Stimulated activated naive CD4-positive, alpha-beta T cell treated with Interleukin-2 at 50 U/mL for 16 hours (primary cell): Measurements from ENCODE around the gene DYRK3.
"Not testable (repeated sequence)": the region's sequence is repeated elsewhere in the genome, so short reads cannot be mapped to it uniquely, and the experiment has no call there.

Experiments used
- DNase-seq: peaks from one replicate; lab custom pipeline; 2025; lab: John Stamatoyannopoulos, UW

Gene DYRK3

DNA sequence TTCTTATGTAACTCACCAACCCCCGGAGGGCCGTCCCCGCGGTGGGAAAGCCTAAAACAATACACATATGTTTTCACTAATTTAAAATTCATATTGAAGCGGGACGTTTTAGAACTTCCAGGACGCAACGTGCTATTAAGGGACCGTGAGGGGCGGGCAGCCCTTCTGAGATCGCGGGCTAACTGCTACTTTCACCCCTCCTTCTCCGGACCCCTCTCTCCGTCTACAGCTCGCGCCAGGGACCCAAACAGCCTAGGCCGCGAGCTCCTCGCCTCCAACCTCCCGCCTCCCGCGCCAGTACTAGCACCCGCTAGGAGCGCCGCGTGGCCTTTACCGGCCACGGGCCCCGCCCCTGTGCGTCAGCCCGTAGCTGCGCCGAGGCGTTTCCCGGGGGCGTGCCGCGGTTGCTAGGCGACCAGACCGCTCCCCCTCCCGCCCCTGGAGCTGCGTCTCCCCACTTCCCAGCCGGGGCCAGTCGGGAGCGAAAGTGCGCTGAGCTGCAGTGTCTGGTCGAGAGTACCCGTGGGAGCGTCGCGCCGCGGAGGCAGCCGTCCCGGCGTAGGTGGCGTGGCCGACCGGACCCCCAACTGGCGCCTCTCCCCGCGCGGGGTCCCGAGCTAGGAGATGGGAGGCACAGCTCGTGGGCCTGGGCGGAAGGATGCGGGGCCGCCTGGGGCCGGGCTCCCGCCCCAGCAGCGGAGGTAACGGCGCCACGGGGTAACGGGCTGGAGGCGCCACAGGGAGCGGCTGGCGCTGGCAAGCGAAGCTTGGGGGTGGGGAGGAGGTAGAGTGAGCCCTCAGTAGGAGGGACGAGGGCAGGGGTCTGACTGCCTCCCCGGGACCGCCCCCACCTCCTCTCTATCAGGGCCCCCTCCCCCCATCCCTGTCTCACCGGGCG lies at the start of gene DYRK3:
TSS of gene DYRK3 (plus strand) at position 457 of the 898 bp plus-strand sequence. CDS start at position 625, 168 bp downstream.
- DNase-seq: peak; percentile 89

DNA sequence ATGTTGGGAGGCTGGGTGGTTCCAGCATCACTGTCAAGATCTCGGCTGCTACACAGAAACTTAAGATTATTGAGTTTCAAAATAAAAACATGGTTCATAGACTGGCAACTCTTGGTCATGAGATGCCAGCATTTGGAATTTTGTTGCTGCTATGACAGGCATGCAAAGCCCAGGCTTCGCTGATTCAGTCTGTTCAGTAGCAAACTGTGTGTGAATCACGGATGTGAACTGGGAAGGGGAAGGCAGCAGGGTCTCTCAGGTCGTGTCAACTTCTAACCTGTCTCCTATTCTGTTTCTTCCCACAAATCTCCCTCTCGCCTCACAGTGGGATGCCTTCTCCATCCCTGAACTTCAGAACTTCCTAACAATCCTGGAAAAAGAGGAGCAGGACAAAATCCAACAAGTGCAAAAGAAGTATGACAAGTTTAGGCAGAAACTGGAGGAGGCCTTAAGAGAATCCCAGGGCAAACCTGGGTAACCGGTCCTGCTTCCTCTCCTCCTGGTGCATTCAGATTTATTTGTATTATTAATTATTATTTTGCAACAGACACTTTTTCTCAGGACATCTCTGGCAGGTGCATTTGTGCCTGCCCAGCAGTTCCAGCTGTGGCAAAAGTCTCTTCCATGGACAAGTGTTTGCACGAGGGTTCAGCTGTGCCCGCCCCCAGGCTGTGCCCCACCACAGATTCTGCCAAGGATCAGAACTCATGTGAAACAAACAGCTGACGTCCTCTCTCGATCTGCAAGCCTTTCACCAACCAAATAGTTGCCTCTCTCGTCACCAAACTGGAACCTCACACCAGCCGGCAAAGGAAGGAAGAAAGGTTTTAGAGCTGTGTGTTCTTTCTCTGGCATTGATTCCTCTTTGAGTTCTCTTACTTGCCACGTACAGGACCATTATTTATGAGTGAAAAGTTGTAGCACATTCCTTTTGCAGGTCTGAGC lies 48.6 kb upstream of the DYRK3 start:
- DNase-seq: no peak

DNA sequence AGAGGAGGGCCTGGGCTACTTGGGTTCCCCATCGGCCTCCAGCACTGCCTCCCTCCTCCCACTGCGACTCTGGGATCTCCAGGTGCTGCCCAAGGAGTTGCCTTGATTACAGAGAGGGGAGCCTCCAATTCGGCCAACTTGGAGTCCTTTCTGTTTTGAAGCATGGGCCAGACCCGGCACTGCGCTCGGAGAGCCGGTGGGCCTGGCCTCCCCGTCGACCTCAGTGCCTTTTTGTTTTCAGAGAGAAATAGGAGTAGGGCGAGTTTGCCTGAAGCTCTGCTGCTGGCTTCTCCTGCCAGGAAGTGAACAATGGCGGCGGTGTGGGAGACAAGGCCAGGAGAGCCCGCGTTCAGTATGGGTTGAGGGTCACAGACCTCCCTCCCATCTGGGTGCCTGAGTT lies 47.4 kb upstream of the DYRK3 start:
- no peak for DNase-seq

- DNase-seq: no peak
These were observed 46.8 kb upstream of the DYRK3 start for GRCh38 chr1:206588492-206588891.

GRCh38 chr1:206589206-206589605 lies 46.1 kb upstream of the DYRK3 start:
- DNase-seq: no peak

DNA sequence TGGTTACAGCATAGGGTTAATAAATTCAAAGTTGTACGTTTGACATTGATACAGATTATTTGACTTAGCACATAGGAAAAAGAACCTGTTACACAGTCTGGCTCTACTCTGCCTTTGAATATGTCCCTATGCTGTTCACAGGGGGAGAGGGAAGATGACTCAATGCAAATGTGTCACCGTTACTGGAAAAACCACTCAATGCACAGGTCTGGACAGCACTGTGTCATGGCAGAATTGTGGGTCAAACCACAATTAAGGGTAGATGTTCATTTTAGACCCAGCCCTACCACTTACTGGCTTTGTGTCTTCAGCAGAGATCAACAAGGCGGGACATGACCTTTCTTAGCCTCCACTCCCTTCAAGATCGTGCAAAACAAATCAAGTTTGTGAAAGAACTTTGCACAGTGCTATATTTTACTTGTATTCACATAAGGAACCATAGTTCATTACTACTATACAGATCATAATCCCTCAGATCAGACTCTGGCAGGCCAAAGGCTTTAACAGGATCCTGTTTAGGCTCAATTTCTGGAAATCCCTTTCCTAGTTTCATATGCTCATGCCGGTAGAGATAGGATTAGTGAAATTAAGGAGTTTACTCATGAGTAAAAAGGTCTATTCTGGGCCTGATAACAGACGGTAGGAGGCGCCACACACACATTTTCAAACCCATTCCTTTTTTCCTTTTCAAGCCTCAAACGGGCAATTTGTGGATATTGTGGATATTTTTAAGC lies 45.1 kb upstream of the DYRK3 start:
- peak; percentile 65 for DNase-seq

GRCh38 chr1:206591226-206591625 lies 44.1 kb upstream of the DYRK3 start:
- DNase-seq: no peak

DNA sequence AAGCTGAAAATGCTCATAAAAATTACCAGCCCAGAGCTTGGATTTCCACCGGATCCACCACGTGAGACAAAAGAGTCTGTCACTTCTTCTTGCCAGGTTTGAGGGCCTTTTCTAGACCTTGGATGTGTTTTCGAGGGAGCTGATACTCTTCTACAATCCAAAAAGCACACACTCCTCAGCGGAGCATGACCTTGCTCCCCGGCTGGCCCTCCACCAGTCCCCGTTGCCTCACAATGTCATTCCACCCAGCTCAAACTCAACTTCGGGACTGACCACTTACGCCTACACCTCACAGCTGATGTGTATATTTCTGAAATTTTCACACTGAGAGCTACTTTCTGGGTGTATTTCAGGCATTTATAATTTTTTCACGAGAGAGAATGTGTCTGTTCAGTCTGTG lies 43.6 kb upstream of the DYRK3 start:
- DNase-seq: no peak

- DNase-seq: no peak
These were observed 41.9 kb upstream of the DYRK3 start for GRCh38 chr1:206593351-206593925.

DNA sequence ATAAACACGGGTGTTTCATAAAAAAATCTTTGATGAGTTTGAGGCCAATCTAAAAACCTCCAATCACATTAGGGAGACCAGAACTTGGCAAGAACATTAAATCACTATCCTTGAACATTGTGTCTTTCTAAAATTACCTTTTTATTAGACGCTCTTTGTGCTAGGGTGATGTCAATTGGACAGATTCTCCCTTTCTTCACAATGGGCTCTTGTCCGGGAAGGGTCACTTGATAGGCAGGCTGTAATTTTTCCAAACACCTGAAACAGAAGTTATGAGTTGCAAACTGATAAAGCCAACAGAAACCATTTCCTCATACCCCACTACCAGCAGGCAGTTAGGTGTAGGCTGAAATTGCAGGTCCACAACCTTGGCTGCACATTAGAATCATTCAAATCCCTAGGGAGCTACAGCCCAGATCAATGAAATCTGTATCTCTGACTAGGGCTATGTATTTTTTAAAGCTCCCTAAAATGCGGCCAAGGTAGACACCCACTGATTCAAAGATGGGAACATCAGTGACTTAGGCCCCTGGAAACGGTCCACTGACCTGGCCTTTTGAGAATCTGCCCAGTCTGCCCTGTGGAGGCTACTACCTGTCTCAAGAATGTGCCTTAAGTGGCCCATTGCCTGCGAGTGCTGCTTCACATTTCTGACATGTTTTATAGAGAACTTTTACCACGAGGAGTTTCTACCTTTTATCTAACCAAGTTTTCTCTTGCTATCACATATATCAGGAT lies 39.6 kb upstream of the DYRK3 start:
- no peak for DNase-seq

DNA sequence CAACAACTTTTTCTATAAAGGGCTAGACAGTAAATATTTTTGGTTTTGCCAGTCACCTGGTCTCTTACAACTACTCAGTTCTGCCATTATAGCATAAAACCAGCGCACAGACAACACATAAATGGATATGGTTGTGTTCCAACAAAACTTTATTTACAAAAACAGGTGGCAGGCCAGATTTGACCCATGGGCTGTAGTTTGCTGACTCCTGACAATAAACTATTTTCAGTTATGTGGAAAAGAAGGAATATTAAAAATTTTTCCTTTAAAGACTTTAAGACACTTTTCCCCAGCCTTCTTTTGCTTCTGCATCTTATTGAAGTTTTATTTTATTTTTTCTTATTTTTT lies 39.0 kb upstream of the DYRK3 start:
- no peak for DNase-seq

GRCh38 chr1:206600527-206600926 lies 34.8 kb upstream of the DYRK3 start:
- DNase-seq: no peak

DNA sequence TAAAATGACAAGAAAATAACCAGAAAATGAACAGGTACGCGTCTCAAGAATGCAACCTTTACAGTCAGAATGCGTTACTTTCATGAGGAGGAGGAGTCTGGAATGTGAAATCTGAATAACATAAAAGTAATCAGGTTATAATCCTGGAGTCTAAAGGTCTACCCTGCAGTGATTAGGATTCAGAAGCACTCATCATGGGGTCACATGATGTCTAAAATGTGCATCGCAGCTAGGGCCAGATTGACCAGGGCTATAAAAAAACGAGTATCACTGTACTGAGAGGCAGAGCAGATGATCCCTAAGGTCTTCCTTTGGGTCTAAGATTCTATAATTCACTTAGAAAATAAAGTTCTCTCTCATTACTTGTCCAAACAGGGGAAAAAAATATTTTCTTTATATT lies 30.5 kb upstream of the DYRK3 start:
- no peak for DNase-seq

DNA sequence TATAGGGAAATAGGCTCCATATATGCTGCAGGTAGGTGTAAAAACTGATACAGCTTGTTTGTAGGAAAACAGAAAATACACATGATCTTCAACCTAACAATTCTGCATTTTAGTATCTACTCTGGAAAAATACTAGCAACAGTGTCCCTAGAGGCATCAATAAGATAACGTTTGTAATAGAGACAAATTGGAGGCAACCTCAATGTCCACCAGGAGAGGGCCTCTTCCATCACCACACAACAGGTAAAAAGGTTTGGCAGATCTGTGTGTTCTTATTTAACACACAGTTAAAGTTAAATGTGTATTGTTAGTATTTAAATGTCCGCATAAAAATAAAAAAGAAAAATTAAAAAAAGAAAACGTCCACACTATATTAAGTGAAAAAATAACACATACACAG lies 28.5 kb upstream of the DYRK3 start:
- DNase-seq: no peak

GRCh38 chr1:206608108-206608698 lies 27.1 kb upstream of the DYRK3 start:
- DNase-seq: peak; percentile 30

- no peak for DNase-seq
These were observed 25.9 kb upstream of the DYRK3 start for GRCh38 chr1:206609229-206609991.

GRCh38 chr1:206612129-206612876 lies 23.0 kb upstream of the DYRK3 start, which contains the start of gene EIF2D:
Gene EIF2D (minus strand): TSS chr1:206612465. CDS start chr1:206612342, 123 bp downstream.
- DNase-seq: peak; percentile 90

DNA sequence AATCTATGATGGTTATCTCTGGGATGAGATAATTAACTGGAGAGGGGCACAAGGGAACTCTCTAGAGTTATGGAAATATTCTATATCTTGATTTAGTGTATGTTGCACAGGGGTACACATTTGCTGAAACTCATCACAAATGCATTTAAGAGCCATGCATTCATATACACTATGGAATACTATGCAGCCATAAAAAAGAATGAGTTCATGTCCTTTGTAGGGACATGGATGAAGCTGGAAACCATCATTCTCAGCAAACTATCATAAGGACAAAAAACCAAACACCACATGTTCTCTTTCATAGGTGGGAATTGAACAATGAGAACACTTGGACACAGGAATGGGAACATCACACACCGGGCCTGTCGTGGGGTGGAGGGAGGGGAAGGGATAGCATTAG lies 8.9 kb upstream of the DYRK3 start:
- not testable (repeated sequence) for DNase-seq

- DNase-seq: no peak
These were observed 6.4 kb upstream of the DYRK3 start for GRCh38 chr1:206628916-206629315.
